SU-DHL-6 (cell line): ENCODE data around the gene ALDOC.

Source experiments
- H2AFZ ChIP-seq: fragments of 200-600 bp; sonication (generic); 2 replicates; pipeline ENCODE4 v1.6.1; 2014; ENCODE audit warnings: low read depth, mild to moderate bottlenecking, moderate library complexity, mixed read lengths, antibody characterized with exemption, low read length; ENCODE audit not compliant: severe bottlenecking
- H3F3A ChIP-seq: fragments of 200-600 bp; shearing (Covaris generic); 2 replicates; pipeline ENCODE4 v1.6.0; 2016; ENCODE audit warnings: antibody characterized with exemption, mild to moderate bottlenecking; ENCODE audit not compliant: insufficient read depth
- H3K27ac ChIP-seq: fragments of 200-600 bp; sonication (generic); 2 replicates; pipeline ENCODE4 v1.5.1; 2016; ENCODE audit warnings: low read depth, mild to moderate bottlenecking, low read length, moderate library complexity, mixed read lengths
- H3K27me3 ChIP-seq: fragments of 200-600 bp; sonication (generic), shearing (Covaris generic); 2 replicates; pipeline ENCODE4 v1.6.0; 2014; ENCODE audit warnings: mild to moderate bottlenecking, low read length
- H3K36me3 ChIP-seq: fragments of 200-600 bp; sonication (generic); 2 replicates; pipeline ENCODE4 v1.6.1; 2014; ENCODE audit warnings: mild to moderate bottlenecking, low read length, mixed read lengths
- H3K4me2 ChIP-seq: fragments of 300-600, 200-600 bp; shearing (Covaris generic), sonication (generic); 2 replicates; pipeline ENCODE4 v1.6.0; 2014; ENCODE audit warnings: low read length, low read depth, mild to moderate bottlenecking; ENCODE audit not compliant: poor library complexity, severe bottlenecking
- H3K4me3 ChIP-seq: fragments of 200-600 bp; sonication (generic); 2 replicates; pipeline ENCODE4 v1.5.1; 2014; ENCODE audit warnings: antibody characterized with exemption, low read length, mild to moderate bottlenecking, mixed read lengths; ENCODE audit not compliant: insufficient read depth, poor library complexity, severe bottlenecking
- H3K79me2 ChIP-seq: fragments of 200-600 bp; sonication (generic); 2 replicates; pipeline ENCODE4 v1.6.1; 2014; ENCODE audit warnings: mild to moderate bottlenecking, low read length, moderate library complexity; ENCODE audit not compliant: insufficient read depth
- H3K9ac ChIP-seq: fragments of 200-600 bp; sonication (generic); 2 replicates; pipeline ENCODE4 v1.7.0; 2014; ENCODE audit warnings: mild to moderate bottlenecking, low read length
- H3K9me2 ChIP-seq: fragments of 200-600 bp; sonication (generic); replicated peaks from 2 replicates; pipeline ENCODE4 v1.6.1; 2014; ENCODE audit warnings: low read length; ENCODE audit not compliant: insufficient read depth
- H3K9me3 ChIP-seq: fragments of 200-600 bp; sonication (generic); 2 replicates; pipeline ENCODE4 v1.6.1; 2014; ENCODE audit warnings: low read length, mixed read lengths; ENCODE audit not compliant: insufficient read depth
- H4K20me1 ChIP-seq: fragments of 200-600 bp; sonication (generic); 2 replicates; pipeline ENCODE4 v1.6.1; 2014; ENCODE audit warnings: low read depth, mild to moderate bottlenecking, antibody characterized with exemption, low read length, moderate library complexity, mixed read lengths
- CTCF ChIP-seq: fragments of 200-600 bp; sonication (generic); IDR thresholded peaks from one replicate; pipeline ENCODE4 v1.5.1; 2017; ENCODE audit warnings: antibody characterized with exemption, mild to moderate bottlenecking, low read length, moderate library complexity; ENCODE audit not compliant: insufficient read depth, poor library complexity, severe bottlenecking
- EZH2phosphoT487 ChIP-seq: fragments of 200-600 bp; sonication (generic), shearing (Covaris generic); conservative IDR thresholded peaks from 2 replicates; pipeline ENCODE4 v1.6.1; 2018; ENCODE audit warnings: mild to moderate bottlenecking, antibody characterized with exemption, low read length, moderate library complexity, mixed read lengths

ALDOC gene

GRCh38 chr17:28540231-28540630, 36.5 kb downstream of the ALDOC start:
- H3K79me2 ChIP-seq = no peaks in the 10 kb centered on the region
- H3K36me3 ChIP-seq = no peaks in the 10 kb centered on the region
- no peak overlapping the region for H3K27ac ChIP-seq
- no peaks in the 10 kb centered on the region for H3F3A ChIP-seq
- H3K4me2 ChIP-seq = no peak overlapping the region
- no peak overlapping the region for H3K4me3 ChIP-seq
- H3K9me3 ChIP-seq = no peaks in the 10 kb centered on the region
- no peaks in the 10 kb centered on the region for H3K9me2 ChIP-seq
- no peak overlapping the region for H3K9ac ChIP-seq
- no peaks in the 10 kb centered on the region for H4K20me1 ChIP-seq
- TF ChIP-seq EZH2phosphoT487 = no peak
- no peak for TF ChIP-seq CTCF
- no peaks in the 10 kb centered on the region for H3K27me3 ChIP-seq
- H2AFZ ChIP-seq = no peak overlapping the region

- H3K9me3 ChIP-seq = no peaks in the 10 kb centered on the region
- no peak overlapping the region for H2AFZ ChIP-seq
- no peak overlapping the region for H3K4me3 ChIP-seq
- H3K36me3 ChIP-seq = no peaks in the 10 kb centered on the region
- no peaks in the 10 kb centered on the region for H4K20me1 ChIP-seq
- H3K79me2 ChIP-seq = no peaks in the 10 kb centered on the region
- H3K9me2 ChIP-seq = no peaks in the 10 kb centered on the region
- H3F3A ChIP-seq = no peaks in the 10 kb centered on the region
- H3K27ac ChIP-seq = no peak overlapping the region
- H3K9ac ChIP-seq = no peak overlapping the region
- no peaks in the 10 kb centered on the region for H3K27me3 ChIP-seq
- no peak for TF ChIP-seq CTCF
- no peak for TF ChIP-seq EZH2phosphoT487
- no peak overlapping the region for H3K4me2 ChIP-seq
These were observed 38.3 kb downstream of the ALDOC start for GRCh38 chr17:28538296-28538895.

GRCh38 chr17:28537219-28537610, 39.5 kb downstream of the ALDOC start:
- Histone ChIP-seq H3K27me3 (no peaks in the 10 kb centered on the region), H3K36me3 (no peaks in the 10 kb centered on the region), H3F3A (no peaks in the 10 kb centered on the region), H3K9me2 (no peaks in the 10 kb centered on the region), H3K4me3 (no peak overlapping the region), H2AFZ (no peak overlapping the region), H4K20me1 (no peaks in the 10 kb centered on the region), H3K4me2 (no peak overlapping the region), H3K9me3 (no peaks in the 10 kb centered on the region), H3K27ac (no peak overlapping the region), H3K79me2 (no peaks in the 10 kb centered on the region), H3K9ac (no peak overlapping the region)
- no peak for TF ChIP-seq EZH2phosphoT487
- TF ChIP-seq CTCF = no peak
